ENCODE results near the gene CT83.

Gene CT83

GRCh38 chrX:116436358-116436816 is 26.4 kb downstream of the CT83 start, which contains the start of gene SLC6A14:
Gene SLC6A14 (plus strand): TSS chrX:116436606. CDS start chrX:116436710, 104 bp downstream.
- no peak for TF ChIP-seq CTCF (IDR thresholded peaks at IDR 0.05; ENCODE audit: insufficient read depth, low read length, poor library complexity, severe bottlenecking)
- no peak for DNase-seq (ENCODE audit: extremely low read depth, insufficient read length)
- Histone ChIP-seq H3K27me3 (replicated peaks; ENCODE audit: control insufficient read depth, insufficient read depth, low read length) (no peaks in the 10 kb centered on the region), H3K4me3 (replicated peaks; ENCODE audit: low read depth, low read length) (no peak within 1 kb of the TSS), H3K36me3 (ENCODE audit: control insufficient read depth, insufficient read depth, low read length) (no peaks in the 10 kb centered on the region)

- no peak overlapping the region for H3K4me3 ChIP-seq (replicated peaks; ENCODE audit: low read depth, low read length)
- no peaks in the 10 kb centered on the region for H3K27me3 ChIP-seq (replicated peaks; ENCODE audit: control insufficient read depth, insufficient read depth, low read length)
- no peaks in the 10 kb centered on the region for H3K36me3 ChIP-seq (ENCODE audit: control insufficient read depth, insufficient read depth, low read length)
- no peak for TF ChIP-seq CTCF (IDR thresholded peaks at IDR 0.05; ENCODE audit: insufficient read depth, low read length, poor library complexity, severe bottlenecking)
- DNase-seq (ENCODE audit: extremely low read depth, insufficient read length): no peak
These were observed 27.2 kb downstream of the CT83 start for GRCh38 chrX:116435597-116435996.

DNA sequence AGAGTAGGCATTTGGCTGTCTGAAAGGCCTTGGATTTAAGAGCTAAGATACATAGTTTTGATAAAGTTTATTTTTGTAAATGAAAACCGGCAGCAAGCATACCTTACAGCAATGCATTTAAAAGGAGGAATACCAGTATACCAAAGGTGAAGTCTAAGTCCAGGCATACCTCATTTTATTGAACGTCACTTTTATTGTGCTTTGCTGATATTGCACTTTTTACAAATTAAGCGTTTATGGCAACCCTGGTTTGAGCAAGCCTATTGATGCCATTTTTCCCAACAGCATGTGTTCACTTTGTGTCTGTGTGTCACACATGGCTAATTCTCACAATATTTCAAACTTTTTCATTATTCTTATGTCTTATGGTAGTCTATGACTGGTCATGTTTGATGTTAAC is 34.8 kb downstream of the CT83 start:
- no peaks in the 10 kb centered on the region for H3K27me3 ChIP-seq (replicated peaks; ENCODE audit: control insufficient read depth, insufficient read depth, low read length)
- no peak for DNase-seq (ENCODE audit: extremely low read depth, insufficient read length)
- H3K36me3 ChIP-seq (ENCODE audit: control insufficient read depth, insufficient read depth, low read length): no peaks in the 10 kb centered on the region
- TF ChIP-seq CTCF (IDR thresholded peaks at IDR 0.05; ENCODE audit: insufficient read depth, low read length, poor library complexity, severe bottlenecking): no peak
- H3K4me3 ChIP-seq (replicated peaks; ENCODE audit: low read depth, low read length): no peak overlapping the region

GRCh38 chrX:116417968-116418367 is 44.8 kb downstream of the CT83 start:
- no peak for TF ChIP-seq CTCF (IDR thresholded peaks at IDR 0.05; ENCODE audit: insufficient read depth, low read length, poor library complexity, severe bottlenecking)
- no peaks in the 10 kb centered on the region for H3K36me3 ChIP-seq (ENCODE audit: control insufficient read depth, insufficient read depth, low read length)
- no peak for DNase-seq (ENCODE audit: extremely low read depth, insufficient read length)
- no peaks in the 10 kb centered on the region for H3K27me3 ChIP-seq (replicated peaks; ENCODE audit: control insufficient read depth, insufficient read depth, low read length)
- no peak overlapping the region for H3K4me3 ChIP-seq (replicated peaks; ENCODE audit: low read depth, low read length)

- no peak for DNase-seq (ENCODE audit: extremely low read depth, insufficient read length)
- Histone ChIP-seq H3K27me3 (replicated peaks; ENCODE audit: control insufficient read depth, insufficient read depth, low read length) (no peaks in the 10 kb centered on the region), H3K36me3 (ENCODE audit: control insufficient read depth, insufficient read depth, low read length) (no peaks in the 10 kb centered on the region), H3K4me3 (replicated peaks; ENCODE audit: low read depth, low read length) (no peak overlapping the region)
- no peak for TF ChIP-seq CTCF (IDR thresholded peaks at IDR 0.05; ENCODE audit: insufficient read depth, low read length, poor library complexity, severe bottlenecking)
These were observed 45.6 kb downstream of the CT83 start for GRCh38 chrX:116417214-116417613.

GRCh38 chrX:116413273-116413672 is 49.5 kb downstream of the CT83 start:
- Histone ChIP-seq H3K27me3 (replicated peaks; ENCODE audit: control insufficient read depth, insufficient read depth, low read length) (no peaks in the 10 kb centered on the region), H3K4me3 (replicated peaks; ENCODE audit: low read depth, low read length) (no peak overlapping the region), H3K36me3 (ENCODE audit: control insufficient read depth, insufficient read depth, low read length) (no peaks in the 10 kb centered on the region)
- no peak for TF ChIP-seq CTCF (IDR thresholded peaks at IDR 0.05; ENCODE audit: insufficient read depth, low read length, poor library complexity, severe bottlenecking)
- no peak for DNase-seq (ENCODE audit: extremely low read depth, insufficient read length)
